GM12891 (cell line): Measurements from ENCODE around the gene SF3B3.
"Not testable (repeated sequence)": the region's sequence is repeated elsewhere in the genome, so short reads cannot be mapped to it uniquely, and the experiment has no call there.

Source experiments
- DNase-seq: peaks from one replicate; pipeline ENCODE4 v3.0.0; 2011; ENCODE audit warnings: low spot score; ENCODE audit not compliant: insufficient read length
- FAIRE-seq: peaks from 2 replicates; lab custom pipeline; 2011; peaks lifted over from hg19 to GRCh38; lab: Jason Lieb, UNC
- PAX5 ChIP-seq: IDR thresholded peaks from 2 replicates; pipeline ENCODE4 v1.6.1; 2011; ENCODE audit warnings: low read length, moderate library complexity, mild to moderate bottlenecking; ENCODE audit not compliant: insufficient read depth, severe bottlenecking
- POLR2A ChIP-seq: IDR thresholded peaks from 2 replicates; pipeline ENCODE4 v1.6.1; 2011; ENCODE audit warnings: low read depth, low read length, control low read depth
- POLR2AphosphoS5 ChIP-seq: IDR thresholded peaks from 2 replicates; pipeline ENCODE4 v1.6.1; 2011; ENCODE audit warnings: low read depth, low read length, control low read depth
- POU2F2 ChIP-seq: IDR thresholded peaks from 2 replicates; pipeline ENCODE4 v1.6.1; 2011; ENCODE audit warnings: low read depth, mild to moderate bottlenecking, control low read depth, low read length, moderate library complexity
- SPI1 ChIP-seq: IDR thresholded peaks from 2 replicates; pipeline ENCODE4 v1.6.1; 2011; ENCODE audit warnings: low read depth, low read length, control low read depth
- TAF1 ChIP-seq: IDR thresholded peaks from 2 replicates; pipeline ENCODE4 v1.6.1; 2011; ENCODE audit warnings: low read depth, low read length, control low read depth

SF3B3 gene

DNA sequence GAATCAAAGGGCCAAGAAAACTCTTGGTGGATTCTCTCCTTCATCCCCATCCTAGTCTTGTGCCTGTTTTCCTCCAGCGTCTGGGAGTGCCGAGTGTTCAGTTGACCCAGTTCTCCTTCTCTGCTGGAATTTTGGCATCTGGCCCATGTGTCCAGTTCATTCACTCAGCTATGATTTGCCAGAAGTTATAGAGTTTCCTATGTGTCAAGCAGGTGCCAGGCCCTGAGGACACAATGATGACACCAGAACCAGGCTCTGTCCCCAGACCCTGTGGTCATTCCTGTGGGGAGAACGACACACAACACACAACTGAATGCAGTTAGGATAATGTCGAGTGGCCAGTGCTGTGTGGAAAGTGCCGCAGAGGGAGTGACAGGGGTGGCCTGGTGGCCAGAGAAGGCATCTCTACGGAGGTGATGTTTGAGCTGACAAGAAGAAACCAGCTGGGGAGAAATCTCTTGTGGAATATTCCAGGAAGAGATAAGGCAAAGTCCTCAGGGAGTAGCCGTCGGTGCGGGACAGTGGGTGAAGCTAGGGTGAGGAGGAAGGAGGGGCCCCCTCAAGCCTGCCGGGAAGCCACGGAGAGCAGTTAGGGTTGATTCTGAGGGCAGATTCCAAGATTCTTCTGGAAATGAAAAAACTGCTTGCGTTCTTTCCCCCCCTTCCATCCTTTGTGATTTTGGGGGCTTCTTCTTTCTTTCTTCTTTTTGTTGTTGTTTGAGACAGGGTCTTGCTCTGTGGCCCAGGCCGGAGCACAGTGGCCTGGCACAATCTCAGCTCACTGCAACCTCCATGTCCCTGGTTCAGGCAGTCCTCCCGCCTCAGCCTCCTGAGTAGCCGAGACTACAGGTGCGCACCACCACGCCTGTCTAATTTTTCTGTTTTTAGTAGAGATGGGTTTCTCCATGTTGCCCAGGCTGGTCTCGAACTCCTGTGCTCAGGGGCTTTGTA is 86.9 kb downstream of the SF3B3 start:
- DNase-seq (no peak), FAIRE-seq (no peak)
- TF ChIP-seq SPI1 (no peak), POU2F2 (no peak), PAX5 (no peak)

DNA sequence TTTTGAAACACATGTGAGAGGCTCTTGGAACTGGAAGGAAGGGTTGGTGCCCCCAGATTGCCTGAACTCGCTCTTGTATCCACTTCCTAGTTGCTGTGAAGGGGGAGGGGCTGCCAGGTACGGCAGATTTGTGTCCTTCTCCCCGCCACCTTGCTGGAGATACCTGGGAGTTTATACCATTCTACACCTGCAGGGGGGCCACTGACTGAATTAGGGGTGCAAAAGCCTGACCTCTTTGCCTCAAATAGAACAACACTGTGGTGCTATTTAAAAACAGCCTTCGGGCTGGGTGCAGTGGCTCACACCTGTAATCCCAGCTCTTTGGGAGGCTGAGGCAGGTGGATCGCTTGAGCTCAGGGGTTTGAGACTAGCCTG is 87.6 kb downstream of the SF3B3 start:
- DNase-seq (no peak), FAIRE-seq (no peak)
- TF ChIP-seq POU2F2, result no peak
- no peak for TF ChIP-seq SPI1

DNA sequence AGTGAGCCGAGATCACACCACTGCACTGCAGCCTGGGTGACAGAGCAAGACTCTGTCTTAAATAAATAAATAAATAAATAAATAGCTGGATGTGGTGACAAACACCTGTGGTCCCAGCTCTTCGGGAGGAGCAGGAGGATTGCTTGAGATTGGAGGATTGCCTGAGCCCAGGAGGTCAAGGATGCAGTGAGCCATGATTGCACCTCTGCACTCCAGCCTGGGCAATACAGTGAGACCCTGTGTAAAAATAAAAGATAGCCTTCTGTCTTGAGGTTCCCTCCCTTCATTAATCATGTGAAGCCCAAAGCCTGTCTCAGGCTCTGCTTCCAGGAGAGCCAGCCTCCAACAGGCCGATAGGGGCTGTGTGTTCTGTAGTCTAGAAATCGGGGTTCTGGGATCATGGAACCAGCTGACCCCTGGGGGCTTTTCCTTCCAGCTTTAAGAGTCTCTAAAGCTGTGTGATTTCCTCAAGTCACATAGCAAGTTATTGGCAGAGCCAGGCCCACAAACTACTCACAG is 88.2 kb downstream of the SF3B3 start:
- TF ChIP-seq SPI1, result no peak
- TF ChIP-seq POLR2A, result no peak
- TF ChIP-seq PAX5, result no peak
- no peak for TF ChIP-seq POU2F2
- TF ChIP-seq TAF1, result no peak
- no peak for DNase-seq
- FAIRE-seq, result no peak

DNA sequence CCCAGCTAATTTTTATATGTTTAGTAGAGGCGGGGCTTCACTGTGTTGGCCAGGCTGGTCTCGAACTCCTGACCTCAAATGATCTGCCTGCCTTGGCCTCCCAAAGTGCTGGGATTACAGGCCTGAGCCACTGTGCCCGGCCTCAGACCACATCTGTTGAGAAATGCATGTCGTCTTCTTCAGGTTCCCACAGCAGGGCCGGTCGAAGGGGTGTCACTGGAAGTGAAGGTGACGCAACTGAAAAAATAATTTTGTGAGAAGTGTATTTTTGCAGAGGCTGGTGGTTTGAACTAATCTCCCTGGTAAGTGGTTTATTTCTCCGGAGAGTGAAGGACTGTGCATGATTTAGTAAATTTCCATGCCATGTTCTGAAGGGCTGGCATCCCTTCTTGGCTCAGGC is 89.3 kb downstream of the SF3B3 start:
- no peak for TF ChIP-seq POLR2A
- TF ChIP-seq PAX5, result no peak
- TF ChIP-seq SPI1, result no peak
- TF ChIP-seq POLR2AphosphoS5, result no peak
- TF ChIP-seq POU2F2, result no peak
- TF ChIP-seq TAF1, result no peak
- FAIRE-seq (no peak), DNase-seq (no peak)

DNA sequence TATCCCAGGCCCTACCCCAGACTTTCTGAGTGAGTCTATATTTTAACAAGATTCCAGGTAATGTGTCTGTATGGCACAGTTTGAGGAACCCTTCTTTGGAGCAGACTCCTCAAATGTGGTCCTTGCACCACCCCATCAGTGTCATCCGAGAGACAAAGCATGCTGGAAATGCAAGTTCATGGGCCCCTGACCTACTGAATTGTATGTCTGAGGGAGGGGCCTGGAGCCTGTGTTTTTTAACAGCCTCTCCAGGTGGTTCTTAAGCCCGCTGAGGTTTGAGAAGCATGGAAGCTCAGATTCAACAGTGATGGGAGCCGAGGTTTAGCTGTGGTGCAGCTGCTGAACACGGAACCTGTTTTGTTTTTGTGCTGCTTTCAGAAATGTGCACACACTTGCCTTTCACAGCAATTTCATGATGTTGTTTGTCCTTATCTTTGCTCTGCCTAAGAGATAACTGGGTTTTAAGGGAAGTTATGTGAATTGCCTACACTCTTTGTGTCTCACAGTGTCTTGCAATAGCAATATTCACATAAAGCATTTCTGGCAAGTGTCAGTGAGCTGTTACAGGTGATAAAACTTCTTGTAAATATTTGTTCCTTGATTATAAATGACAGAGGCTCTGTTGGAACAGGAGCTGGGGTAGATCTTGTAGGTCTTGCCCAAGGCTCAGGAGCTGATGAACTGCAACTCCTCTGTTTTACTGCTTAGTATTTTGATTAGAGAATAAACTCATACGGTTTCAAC is 90.8 kb downstream of the SF3B3 start:
- DNase-seq (no peak), FAIRE-seq (no peak)
- TF ChIP-seq POLR2AphosphoS5 (no peak), SPI1 (no peak), POU2F2 (no peak), PAX5 (no peak), TAF1 (no peak), POLR2A (no peak)

DNA sequence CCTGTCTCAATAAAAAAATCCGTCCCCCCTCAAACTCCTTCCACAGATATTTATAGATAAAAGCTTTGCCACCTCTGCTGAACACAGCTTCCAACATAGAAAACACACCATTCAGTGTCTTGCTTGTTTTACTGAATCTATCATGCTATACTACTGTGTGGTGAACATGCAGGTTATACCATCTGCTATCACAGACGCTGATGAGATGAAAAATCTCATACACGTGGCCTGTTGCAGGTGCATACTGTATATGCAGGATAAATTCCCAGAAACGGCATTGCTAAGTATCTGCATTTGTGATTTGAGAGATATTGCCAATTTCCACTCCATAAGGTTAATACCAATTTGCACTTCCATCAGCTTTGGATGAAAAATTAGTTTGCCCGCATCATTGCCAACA is 92.3 kb downstream of the SF3B3 start:
- no peak for DNase-seq
- FAIRE-seq, result no peak

DNA sequence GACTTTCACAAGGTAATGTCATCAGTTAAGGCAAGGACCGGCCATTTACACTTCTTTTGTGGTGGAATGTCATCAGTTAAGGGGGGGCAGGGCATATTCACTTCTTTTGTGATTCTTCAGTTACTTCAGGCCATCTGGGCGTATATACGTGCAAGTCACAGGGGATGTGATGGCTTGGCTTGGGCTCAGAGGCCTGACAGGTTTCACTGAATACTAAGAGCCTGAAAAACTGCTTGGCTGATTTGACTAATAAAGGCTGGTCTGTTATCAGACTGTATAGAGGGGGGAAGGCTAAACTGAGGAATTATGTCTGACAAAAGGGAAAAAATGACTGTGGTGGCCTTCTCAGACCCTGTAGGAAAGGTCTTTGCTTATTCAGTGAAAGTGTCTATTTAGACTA is 98.2 kb downstream of the SF3B3 start:
- not testable (repeated sequence) for DNase-seq, FAIRE-seq

More for the DNA sequence above, 92.3 kb downstream of the SF3B3 start:
- no peak for TF ChIP-seq SPI1
- no peak for TF ChIP-seq POLR2A
